Loucy (cell line): ENCODE results near the gene ATRIP.

Experiments used
- EZH2phosphoT487 ChIP-seq: fragments of 200-600 bp; IDR thresholded peaks from 2 replicates; pipeline ENCODE4 v1.6.1; 2018; ENCODE audit warnings: antibody characterized with exemption, mild to moderate bottlenecking, moderate library complexity, borderline replicate concordance
- TF ChIP-seq, protein P1 (sequence below): fragments of 200-600 bp; sonication (generic); conservative IDR thresholded peaks from 2 replicates; pipeline ENCODE4 v1.5.1; 2014; ENCODE audit warnings: mild to moderate bottlenecking, antibody characterized with exemption, low read length

DNA sequence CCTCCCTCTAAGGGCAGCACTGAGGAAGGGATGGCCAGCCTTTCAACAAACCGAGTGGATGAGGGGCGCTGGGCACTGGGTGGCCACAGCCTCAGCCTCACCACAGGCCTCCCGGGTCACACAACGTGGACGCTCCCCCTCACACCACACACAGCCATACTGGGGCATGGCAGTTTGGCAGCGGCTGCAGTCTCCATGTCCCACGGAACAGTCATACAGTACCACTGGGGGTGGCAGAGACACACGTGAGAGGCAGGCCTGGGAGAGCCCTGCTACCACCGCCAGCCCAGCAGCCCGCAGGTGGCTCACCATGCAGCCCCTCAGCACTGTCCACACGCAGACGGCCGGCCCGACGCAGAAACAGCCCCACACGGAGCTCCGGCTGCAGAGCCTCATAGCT, 28.4 kb upstream of the ATRIP start:
- TF ChIP-seq, protein P1, sequence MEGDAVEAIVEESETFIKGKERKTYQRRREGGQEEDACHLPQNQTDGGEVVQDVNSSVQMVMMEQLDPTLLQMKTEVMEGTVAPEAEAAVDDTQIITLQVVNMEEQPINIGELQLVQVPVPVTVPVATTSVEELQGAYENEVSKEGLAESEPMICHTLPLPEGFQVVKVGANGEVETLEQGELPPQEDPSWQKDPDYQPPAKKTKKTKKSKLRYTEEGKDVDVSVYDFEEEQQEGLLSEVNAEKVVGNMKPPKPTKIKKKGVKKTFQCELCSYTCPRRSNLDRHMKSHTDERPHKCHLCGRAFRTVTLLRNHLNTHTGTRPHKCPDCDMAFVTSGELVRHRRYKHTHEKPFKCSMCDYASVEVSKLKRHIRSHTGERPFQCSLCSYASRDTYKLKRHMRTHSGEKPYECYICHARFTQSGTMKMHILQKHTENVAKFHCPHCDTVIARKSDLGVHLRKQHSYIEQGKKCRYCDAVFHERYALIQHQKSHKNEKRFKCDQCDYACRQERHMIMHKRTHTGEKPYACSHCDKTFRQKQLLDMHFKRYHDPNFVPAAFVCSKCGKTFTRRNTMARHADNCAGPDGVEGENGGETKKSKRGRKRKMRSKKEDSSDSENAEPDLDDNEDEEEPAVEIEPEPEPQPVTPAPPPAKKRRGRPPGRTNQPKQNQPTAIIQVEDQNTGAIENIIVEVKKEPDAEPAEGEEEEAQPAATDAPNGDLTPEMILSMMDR = no peak
- TF ChIP-seq EZH2phosphoT487 = no peak
